Lung (tissue), 12 donors: ENCODE data around the gene ZSWIM5. TPM values are rescaled to one million over a fixed set of nuclear protein-coding genes. Genes with fewer than 3 reads are reported as not detected.

Experiments
- ATAC-seq: fragments of 200-7000 bp; cut with Tn5 transposase; one replicate; pipeline ENCODE4 v1.9.1; 2020; ENCODE audit warnings: moderate number of reproducible peaks; ENCODE audit not compliant: insufficient read depth, low FRiP score
- DNase-seq, 3 donors: peaks; one replicate each; pipeline ENCODE4 v3.0.0-alpha.2; 2013 to 2017
- H3K27ac ChIP-seq, 2 donors: one replicate each; pipeline ENCODE4 v1.5.1; 2013; ENCODE audit warnings: mild to moderate bottlenecking in 2 of 2, moderate library complexity in 2 of 2, control low read depth in 1 of 2, inconsistent platforms in 1 of 2, low read depth in 1 of 2, low read length in 1 of 2
- H3K27me3 ChIP-seq, 3 donors: one replicate each; pipeline ENCODE4 v1.5.1; 2013; ENCODE audit warnings: low read length in 2 of 3; ENCODE audit not compliant: control insufficient read depth in 3 of 3, insufficient read depth in 3 of 3
- H3K36me3 ChIP-seq, 4 donors: one replicate each; pipeline ENCODE4 v1.5.1; 2013; ENCODE audit warnings: low read length in 4 of 4, mild to moderate bottlenecking in 1 of 4, moderate library complexity in 1 of 4; ENCODE audit not compliant: control insufficient read depth in 4 of 4, insufficient read depth in 4 of 4
- H3K4me1 ChIP-seq, 5 donors: one replicate each; pipeline ENCODE4 v1.5.1; 2013; ENCODE audit warnings: low read length in 5 of 5, mild to moderate bottlenecking in 2 of 5, moderate library complexity in 1 of 5; ENCODE audit not compliant: control insufficient read depth in 5 of 5, insufficient read depth in 5 of 5
- H3K4me3 ChIP-seq: one replicate; pipeline ENCODE4 v1.5.1; 2013; ENCODE audit warnings: mild to moderate bottlenecking, control low read depth, moderate library complexity
- H3K9ac ChIP-seq, 2 donors: one replicate each; pipeline ENCODE4 v1.5.1; 2013; ENCODE audit warnings: low read length in 2 of 2, control low read depth in 1 of 2; ENCODE audit not compliant: insufficient read depth in 1 of 2
- H3K9me3 ChIP-seq, 4 donors: one replicate each; pipeline ENCODE4 v1.5.1; 2013; ENCODE audit warnings: low read length in 3 of 4, mild to moderate bottlenecking in 1 of 4, moderate library complexity in 1 of 4; ENCODE audit not compliant: control insufficient read depth in 4 of 4, insufficient read depth in 3 of 4
- WGBS, 2 donors: extraction: QIAGEN DNeasy Blood & Tissue Kit; methylation state at CpG; one replicate each; pipeline ENCODE4 v1.1.7; 2013; 5-methylcytosine and 5-hydroxymethylcytosine counted together
- polyA plus RNA-seq, 2 donors: library from polyadenylated mRNA; stranded (reverse); fragments of 200-250 nt; gene quantifications; one replicate each; pipeline ENCODE4 v1.2.1, GENCODE V29; 2013
- total RNA-seq, 2 donors: library from RNA; depleted of rRNA in 1 of 2; stranded (reverse); fragments of >200 nt in 1 of 2; gene quantifications; one replicate each; pipeline ENCODE4 v1.2.1, GENCODE V29; 2014 to 2021
- TF ChIP-seq, protein P1 (sequence below): IDR thresholded peaks from 2 replicates; pipeline ENCODE4 v1.5.1; 2012; ENCODE audit warnings: mild to moderate bottlenecking; ENCODE audit errors: control extremely low read depth, extremely low read depth
- donor health status: control.
- donor health status: control.
- donor health status: Bipolar disorder and iron deficiency.
- donor health status: healthy.
- donor health status: DM: yes; HTN: yes; CAD: no.

Gene ZSWIM5
- total and polyA plus RNA-seq, 4 donors = 0.96 to 3.8 (median 2.1) TPM

DNA sequence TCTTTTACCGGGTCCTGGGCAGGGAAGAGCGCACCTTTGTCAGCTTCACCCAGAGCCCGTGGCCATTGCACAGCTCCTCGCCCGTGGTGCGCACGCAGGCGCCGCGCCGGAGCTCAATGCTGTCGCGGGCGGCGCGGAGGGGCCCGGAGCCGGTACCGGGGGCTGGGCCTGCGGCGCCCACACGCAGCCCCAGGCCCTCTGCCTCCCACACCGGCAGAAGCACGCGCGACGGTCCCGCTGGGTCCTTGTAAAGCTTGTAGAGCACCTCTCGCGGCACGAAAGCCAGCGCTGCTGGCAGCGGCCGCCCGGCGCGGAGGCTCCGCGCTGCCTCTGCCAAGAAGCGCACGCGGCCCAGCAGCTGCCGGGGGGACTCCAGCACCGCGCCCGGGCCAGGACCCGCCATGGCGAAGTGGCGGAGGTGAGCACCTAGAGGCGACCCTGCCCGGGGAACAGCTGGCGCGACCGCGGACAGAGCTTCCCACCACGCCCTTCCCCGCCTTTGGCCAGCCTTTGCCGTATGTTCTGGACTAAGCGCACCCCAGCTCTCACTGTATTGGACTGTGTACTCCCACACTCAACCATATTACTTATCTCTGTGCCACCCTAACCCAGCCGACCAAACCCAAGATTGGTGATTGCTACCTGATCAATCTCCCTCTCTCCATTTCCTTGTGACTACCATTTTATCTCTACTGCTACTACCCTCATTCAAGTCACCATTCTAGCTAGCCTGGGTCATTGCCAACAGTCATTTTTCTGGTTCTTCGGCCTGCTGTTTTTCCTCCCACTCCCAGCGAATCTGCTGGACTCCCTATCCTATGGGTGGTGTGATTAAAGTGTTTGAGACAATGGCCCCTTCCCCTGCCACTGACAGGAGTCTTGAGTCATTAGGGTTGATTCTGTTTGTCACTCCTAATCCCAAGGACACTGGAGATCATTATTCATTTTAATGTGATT is 195.3 kb downstream of the ZSWIM5 start, which contains the start of gene HECTD3:
TSS of gene HECTD3 (minus strand) at position 470 of the 957 bp plus-strand sequence. CDS start at position 403, 67 bp downstream.
- Histone ChIP-seq H3K36me3 (peaks cover 12 to 40% (median 38%) of the 10 kb centered on the region in 4 donors), H3K9ac (peak within 1 kb of the TSS; percentile 72 to 94), H3K9me3 (no peaks in the 10 kb centered on the region), H3K4me1 (peaks cover 0 to 28% (median 20%) of the 10 kb centered on the region in 5 donors), H3K27ac (peak within 1 kb of the TSS; percentile 83 to 84), H3K27me3 (no peaks in the 10 kb centered on the region), H3K4me3 (peak within 1 kb of the TSS; percentile 94)
- DNase-seq (peak; percentile 75 to 86 (median 85)), ATAC-seq (peak; percentile 85)
- TF ChIP-seq, protein P1, sequence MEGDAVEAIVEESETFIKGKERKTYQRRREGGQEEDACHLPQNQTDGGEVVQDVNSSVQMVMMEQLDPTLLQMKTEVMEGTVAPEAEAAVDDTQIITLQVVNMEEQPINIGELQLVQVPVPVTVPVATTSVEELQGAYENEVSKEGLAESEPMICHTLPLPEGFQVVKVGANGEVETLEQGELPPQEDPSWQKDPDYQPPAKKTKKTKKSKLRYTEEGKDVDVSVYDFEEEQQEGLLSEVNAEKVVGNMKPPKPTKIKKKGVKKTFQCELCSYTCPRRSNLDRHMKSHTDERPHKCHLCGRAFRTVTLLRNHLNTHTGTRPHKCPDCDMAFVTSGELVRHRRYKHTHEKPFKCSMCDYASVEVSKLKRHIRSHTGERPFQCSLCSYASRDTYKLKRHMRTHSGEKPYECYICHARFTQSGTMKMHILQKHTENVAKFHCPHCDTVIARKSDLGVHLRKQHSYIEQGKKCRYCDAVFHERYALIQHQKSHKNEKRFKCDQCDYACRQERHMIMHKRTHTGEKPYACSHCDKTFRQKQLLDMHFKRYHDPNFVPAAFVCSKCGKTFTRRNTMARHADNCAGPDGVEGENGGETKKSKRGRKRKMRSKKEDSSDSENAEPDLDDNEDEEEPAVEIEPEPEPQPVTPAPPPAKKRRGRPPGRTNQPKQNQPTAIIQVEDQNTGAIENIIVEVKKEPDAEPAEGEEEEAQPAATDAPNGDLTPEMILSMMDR = no peak
- 1 to 2% methylated on average over 51 to 62 of the region's 62 CpGs for WGBS, 2 donors

DNA sequence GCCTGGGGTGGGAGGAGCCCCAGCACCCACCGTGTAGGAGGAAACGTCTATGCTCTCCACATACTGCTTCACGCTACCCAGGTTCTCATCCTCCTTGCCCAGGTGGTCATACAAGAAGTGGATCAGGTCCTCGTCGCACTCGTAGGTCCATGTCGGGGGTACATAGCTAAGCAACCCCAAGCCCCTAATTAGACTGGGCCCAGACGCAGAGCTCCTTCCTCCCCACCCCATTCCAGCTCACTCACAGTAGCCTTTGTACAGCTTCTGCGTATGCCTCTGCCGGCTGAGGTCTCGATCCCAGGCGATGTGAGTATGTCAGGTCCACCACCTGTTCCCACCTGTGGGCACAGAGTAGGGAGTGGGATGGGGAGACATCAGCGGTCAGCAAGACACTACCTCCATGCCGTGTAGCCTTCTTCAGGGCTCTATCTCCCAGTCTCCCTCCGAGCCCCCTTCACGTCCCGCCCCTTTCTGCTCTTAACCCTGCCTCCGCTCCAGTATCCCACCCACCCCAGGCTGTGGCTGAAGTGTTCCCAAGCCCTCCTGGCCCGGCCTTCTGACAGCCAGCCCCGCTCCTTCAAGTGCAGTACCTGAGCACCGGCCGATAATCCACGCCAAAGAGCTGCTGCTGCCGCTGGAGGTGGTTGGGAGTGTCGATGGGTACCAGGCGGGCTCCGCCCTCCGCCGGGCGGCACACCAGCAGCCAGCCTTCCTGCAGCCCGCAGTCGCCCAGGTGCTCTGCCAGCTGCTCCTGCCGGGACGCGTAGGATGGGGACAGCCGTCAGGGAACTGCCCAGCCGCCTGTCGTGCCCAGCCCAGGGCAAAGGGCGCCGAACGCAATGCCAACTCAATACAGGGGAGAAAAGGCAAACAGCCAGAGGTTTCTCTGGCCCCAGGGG is 196.2 kb downstream of the ZSWIM5 start:
- peak overlapping the region; percentile 94 for H3K4me3 ChIP-seq
- H3K27ac ChIP-seq = peak overlapping the region in 1 of 2 donors; percentile 84
- no peak for DNase-seq
- 20 to 29% methylated on average over 41 of the region's 41 CpGs for WGBS, 2 donors
- no peaks in the 10 kb centered on the region for H3K9me3 ChIP-seq
- peaks cover 0 to 28% (median 20%) of the 10 kb centered on the region in 5 donors for H3K4me1 ChIP-seq
- peaks cover 19 to 44% (median 41%) of the 10 kb centered on the region in 4 donors for H3K36me3 ChIP-seq
- TF ChIP-seq, protein P1 = no peak
- H3K27me3 ChIP-seq = no peaks in the 10 kb centered on the region
- peak overlapping the region; percentile 2 to 32 for H3K9ac ChIP-seq
- ATAC-seq = peak; percentile 15

DNA sequence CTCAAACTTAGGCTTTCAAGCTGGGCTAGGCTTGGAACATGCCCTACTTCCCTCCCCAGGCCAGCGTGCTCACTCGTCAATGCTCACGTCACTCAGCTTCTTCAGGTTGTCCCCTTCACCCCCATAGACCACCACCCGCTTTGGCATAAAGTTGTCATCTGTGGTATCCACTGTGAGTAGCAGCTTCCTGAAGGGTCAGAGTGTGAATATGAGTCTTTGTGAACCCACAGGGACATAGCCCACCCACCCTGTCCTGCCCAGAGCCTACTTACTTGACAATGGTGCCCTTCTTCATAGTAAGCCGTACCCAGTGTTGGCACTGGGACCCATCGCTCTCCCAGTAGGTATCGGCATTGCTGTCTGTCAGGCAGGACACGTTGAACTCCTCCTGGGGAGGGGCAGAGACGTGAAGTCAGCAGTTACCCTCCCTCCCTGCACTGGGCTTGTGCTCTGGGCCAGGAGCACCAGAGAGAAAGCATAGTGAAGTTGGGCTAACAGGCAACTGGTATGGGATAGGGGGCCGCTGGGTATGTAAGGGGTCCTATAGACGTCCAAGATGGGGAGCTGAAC is 197.0 kb downstream of the ZSWIM5 start:
- peaks cover 0 to 24% (median 20%) of the 10 kb centered on the region in 5 donors for H3K4me1 ChIP-seq
- H3K27ac ChIP-seq = no peak overlapping the region
- H3K9ac ChIP-seq = no peak overlapping the region
- no peaks in the 10 kb centered on the region for H3K27me3 ChIP-seq
- DNase-seq = no peak
- no peak overlapping the region for H3K4me3 ChIP-seq
- peaks cover 21 to 48% (median 38%) of the 10 kb centered on the region in 4 donors for H3K36me3 ChIP-seq
- no peaks in the 10 kb centered on the region for H3K9me3 ChIP-seq
- WGBS, 2 donors = 93 to 95% methylated on average over 11 of the region's 11 CpGs
- no peak for ATAC-seq
- TF ChIP-seq, protein P1 = no peak
